ENCODE results near the gene HOMER2.
"Not testable (repeated sequence)": the region's sequence is repeated elsewhere in the genome, so short reads cannot be mapped to it uniquely, and the experiment has no call there.

The HOMER2 gene

DNA sequence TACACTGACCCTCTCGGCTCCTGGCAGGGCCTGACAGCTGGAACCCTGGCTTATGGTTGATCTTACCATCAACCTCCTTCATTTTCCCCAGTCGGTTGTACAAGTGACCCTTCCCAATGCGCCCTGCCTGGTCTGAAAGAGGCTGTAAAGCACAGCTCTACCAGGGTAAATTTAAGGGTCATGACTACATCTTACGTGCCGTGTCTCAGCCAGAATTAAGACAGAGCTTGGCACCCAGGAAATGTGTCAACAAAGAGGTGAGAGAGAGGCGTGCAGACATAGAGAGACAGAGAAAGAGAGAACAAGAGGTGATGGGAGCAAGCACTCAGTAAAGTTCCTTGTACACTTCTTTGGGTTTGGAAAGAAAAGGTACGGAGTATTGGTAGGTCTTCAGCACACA lies 28.8 kb downstream of the HOMER2 start:
- no peak for DNase-seq

- no peak for DNase-seq
These were observed 29.8 kb downstream of the HOMER2 start for GRCh38 chr15:82922737-82923136.

GRCh38 chr15:82921939-82922338 lies 30.6 kb downstream of the HOMER2 start:
- DNase-seq = no peak

DNA sequence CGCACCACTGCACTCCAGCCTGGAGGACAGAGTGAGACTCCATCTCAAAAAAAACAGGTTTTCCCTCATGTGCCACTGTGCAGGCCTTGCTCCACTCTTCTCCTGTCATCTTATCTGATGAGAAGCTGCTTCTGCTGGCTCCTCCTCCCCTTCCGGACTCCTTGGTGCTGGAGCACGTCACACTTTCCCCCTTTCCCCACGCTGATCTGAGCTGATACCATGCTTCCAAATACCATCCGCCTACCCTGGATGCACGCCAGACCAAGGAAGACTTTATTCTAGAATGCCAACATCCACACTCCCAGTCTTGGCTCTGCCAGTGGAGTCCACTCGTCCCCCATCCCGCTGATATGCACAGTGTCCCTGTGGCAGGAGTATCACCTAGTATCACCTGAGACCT lies 31.3 kb downstream of the HOMER2 start:
- no peak for DNase-seq

DNA sequence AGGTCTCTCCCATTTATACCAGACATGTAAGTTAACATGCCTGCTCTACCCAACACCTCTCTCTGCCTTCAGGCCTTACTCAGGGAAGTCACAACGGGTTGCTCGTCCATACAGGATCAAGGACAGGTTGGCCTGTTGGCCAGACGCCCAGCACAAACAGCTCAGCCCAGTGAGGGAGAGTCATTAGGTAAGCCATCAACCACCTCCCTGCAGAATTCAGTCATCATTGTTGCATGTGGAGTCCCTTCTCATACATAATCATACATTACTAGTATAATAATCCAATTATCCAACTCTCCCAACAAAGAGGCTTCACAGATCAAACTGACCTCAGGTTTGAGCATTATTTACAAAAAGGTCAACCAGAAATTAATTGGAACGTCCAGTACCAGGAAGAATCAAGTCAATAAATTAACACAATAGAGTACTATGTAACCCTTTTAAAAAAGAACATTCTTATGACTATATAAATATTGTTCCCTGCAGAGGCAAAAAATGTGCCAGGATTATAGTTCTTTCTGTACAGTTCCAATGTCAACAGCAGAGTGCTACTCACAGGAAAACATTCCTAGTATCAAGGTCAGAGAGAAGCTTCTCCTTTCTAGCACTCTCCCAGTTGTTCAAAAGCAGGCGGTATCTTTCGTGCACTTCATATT lies 33.2 kb downstream of the HOMER2 start:
- no peak for DNase-seq

- DNase-seq = no peak
These were observed 33.8 kb downstream of the HOMER2 start for GRCh38 chr15:82918607-82919230.

DNA sequence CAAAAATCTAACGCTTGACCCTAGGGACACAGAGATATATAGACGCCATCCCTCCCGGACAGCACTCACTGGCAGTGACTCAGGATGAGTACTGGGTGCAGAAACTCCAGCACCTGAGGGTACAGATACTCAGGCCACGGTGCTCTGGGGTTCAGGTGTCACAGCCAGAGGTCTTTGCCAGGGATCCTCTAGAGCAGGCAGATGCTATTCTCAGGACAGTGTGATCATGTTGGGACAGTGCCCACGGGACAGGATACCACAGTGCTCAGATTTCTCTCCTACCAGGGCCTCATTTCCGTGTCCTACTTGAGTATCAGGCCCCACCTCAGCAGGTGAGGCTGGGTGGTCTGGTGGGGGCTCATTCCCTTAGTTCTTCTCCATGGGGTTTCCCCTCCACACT lies 34.4 kb downstream of the HOMER2 start:
- DNase-seq = no peak

DNA sequence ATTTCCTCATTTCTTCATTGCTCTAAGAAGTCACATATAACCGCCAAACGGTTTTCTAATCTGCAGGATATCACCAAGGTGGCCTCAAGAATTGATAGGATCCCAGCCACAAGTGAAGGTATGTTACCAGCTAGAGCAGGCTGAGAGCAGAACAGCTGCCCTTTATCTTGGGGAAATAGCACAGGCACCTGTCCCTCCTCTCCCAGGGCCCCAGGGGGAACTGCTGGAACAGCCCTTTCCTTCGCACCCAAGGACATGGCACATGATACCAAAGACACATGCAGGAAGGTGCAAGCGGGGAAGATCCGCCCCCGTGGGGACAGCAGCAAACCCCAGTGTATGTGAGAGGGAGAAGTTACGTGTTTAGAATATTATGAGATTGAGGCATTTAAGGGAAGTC lies 35.3 kb downstream of the HOMER2 start:
- DNase-seq = no peak

GRCh38 chr15:82916161-82916952 lies 36.2 kb downstream of the HOMER2 start:
- DNase-seq = no peak

- no peak for DNase-seq
These were observed 38.1 kb downstream of the HOMER2 start for GRCh38 chr15:82914396-82914795.

- DNase-seq = no peak
These were observed 41.1 kb downstream of the HOMER2 start for GRCh38 chr15:82911458-82911857.

DNA sequence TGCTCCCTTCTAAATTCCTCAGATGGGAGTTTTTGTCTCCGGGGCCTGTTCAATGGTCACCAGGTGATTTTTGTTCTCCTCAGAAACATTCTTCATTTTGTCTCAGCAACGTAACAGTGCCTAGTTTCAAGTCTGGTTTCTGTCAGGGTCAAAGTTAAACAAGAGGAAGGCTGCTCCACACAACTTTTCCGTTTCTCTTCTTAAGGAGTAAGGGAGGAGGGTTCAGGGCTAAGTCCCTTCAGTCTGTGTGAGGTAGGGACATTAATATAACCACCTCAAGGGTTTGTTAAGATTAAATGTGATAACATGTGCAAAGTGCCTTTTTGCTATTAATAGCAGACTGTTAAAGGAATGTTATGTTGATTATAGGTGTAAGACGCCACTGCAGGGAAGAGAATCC lies 41.8 kb downstream of the HOMER2 start:
- DNase-seq = no peak

DNA sequence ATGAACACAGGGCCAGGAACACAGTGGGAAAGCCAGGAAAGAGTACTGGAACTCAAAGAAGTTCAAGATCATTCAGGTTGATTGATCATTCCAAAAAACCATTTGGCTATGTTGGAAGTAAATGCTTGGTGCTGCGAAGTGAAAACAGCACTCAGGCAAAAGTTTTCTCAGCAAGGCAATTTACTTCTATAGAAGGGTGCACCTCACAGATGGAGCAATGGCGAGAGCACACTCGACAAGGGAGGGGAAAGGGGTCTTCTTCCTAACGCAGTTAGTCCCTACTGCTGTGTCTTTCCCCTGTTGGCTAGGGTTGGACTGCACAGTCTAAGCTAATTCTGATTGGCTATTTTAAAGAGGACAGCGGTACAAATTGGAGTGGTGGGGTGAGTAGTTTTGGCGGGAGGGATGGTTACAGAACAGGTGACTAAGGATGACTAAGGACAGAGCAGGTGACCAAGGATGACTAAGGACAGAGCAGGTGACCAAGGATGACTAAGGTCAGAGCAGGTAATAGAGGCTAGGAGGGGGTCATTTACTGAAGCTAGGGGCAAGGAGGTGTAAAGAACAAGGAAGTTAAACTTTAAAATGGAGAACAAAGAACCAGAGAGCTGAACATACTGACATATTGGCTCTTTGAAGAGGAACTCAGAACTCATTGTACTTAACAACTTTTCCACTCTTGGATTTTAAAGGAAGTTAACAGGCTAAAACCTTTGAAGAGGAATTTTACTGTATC lies 43.3 kb downstream of the HOMER2 start:
- DNase-seq = no peak

DNA sequence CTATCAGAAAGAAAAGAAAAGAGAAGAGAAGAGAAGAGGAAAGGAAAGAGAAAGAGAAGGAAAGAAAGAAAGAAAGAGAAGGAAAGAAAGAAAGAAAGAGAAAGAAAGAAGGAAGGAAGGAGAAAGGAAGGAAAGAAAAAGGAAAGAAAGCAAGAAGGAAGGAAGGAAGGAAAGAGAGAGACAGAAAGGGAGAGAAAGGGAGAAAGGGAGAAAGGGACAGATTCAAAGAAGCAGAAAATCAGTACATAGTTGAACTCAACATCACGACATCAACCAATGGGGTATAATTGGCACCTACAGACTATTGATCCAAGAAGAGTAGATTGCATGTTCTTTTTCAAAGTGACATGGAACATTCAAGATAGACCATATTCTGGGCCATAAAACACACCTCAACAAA lies 45.2 kb downstream of the HOMER2 start:
- no peak for DNase-seq

DNA sequence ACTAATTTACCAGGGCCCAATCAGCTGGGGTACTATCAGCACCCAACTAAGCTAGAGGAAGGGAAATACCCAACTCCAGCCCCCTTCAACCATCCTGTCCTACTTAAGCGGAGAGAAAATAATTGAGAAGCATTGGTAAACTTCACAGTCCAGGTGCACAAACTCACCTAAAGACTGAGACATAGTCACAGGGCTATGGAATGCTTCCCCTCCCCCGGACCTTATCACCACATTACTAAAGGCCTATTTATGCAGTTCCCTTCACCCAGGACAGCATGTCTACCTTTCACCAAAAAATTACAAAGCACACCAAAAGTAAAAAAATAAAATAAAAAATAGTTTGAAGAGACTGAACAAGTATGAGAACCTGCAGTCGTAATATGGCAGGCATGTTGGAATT lies 47.9 kb downstream of the HOMER2 start:
- DNase-seq = no peak

- DNase-seq = no peak
These were observed 49.0 kb downstream of the HOMER2 start for GRCh38 chr15:82903511-82903910.

DNA sequence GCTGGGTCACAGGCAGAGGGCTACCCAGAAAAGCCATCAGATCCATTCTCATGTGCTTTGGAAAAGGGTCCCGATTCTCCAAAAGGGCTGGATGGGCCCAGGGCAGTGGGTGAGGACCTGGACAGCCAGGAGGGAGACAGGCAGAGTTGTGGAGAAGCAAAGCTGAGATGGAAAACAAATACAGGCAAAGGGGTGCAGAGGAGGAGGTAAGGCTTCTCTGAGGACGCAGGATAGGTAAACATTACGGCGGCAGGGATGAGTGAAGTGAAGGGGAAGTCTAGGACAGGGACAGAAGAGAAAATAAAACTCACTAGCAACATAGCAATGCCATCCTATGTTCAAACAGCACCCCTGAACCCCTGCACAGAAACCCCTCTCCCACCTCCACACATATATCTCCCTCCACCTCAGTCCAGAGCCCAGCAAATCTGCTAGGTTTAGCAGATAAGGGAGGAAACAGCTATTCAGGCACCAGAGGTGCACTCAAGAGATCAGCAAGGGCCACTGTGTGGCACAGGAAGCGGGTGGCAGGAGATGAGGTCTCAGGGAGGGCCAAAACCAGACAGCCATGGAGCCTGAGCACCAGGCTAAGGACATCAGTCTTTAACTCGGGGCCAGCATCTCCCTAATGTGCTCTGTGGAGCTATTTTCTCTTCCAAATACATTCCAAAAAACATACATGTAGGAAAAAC lies 51.3 kb downstream of the HOMER2 start:
- DNase-seq = no peak

GRCh38 chr15:82900511-82901060 lies 51.9 kb downstream of the HOMER2 start:
- DNase-seq = no peak

DNA sequence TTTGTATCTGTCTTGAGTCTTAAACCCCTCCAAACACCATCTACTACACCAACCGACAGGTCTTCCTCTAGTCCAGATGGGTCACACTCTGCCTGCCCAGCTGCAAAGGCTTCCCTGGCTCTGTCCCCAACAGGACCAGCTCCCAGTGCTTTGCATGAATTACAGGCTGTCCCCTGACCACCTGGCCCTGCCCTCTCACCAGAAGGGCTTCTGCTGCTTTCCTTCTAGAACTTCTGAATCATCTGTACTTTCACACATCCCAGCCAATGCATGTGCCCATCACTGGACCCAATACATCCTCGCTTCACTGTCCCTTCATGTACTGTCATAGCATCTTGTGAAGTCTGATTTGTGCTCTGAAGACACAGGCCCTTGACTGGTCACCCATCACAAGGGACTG lies 53.6 kb downstream of the HOMER2 start:
- DNase-seq = no peak

GRCh38 chr15:82895983-82896382 lies 56.5 kb downstream of the HOMER2 start:
- no peak for DNase-seq

- DNase-seq = peak; percentile 15
These were observed 57.5 kb downstream of the HOMER2 start for GRCh38 chr15:82894971-82895520.

DNA sequence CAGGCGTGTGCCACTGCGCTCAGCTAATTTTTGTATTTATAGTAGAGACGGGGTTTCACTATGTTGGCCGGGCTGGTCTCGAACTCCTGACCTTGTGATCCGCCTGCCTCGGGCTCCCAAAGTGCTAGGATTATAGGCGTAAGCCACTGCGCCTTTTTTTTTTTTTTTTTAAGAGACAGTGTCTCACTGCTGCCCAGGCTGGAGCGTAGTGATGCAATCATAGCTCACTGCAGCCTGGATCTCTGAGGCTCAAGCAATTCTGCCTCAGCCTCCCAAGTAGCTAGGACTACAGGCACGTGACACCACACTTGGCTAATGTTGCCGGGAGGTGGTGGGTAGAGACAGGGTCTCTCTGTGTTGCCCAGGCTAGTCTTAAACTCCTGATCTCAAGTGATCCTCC lies 59.0 kb downstream of the HOMER2 start:
- DNase-seq = not testable (repeated sequence)
